CD8-positive, alpha-beta memory T cell (primary cell): ENCODE results near the gene PRKAG2. TPM values are rescaled to one million over a fixed set of nuclear protein-coding genes. Genes with fewer than 3 reads are reported as not detected.

Experiments
- CTCF ChIA-PET: fragments of 350-600 bp; sonication (Branson Sonifier 250); formaldehyde crosslinking; loops from one replicate; lab custom pipeline; 2021; ENCODE audit warnings: antibody characterized with exemption; lab: Charles Lee
- POLR2A ChIA-PET: fragments of 350-600 bp; sonication (Branson Sonifier 250); formaldehyde crosslinking; loops from one replicate; lab custom pipeline; 2021; ENCODE audit warnings: antibody characterized with exemption; lab: Charles Lee
- DNase-seq, 5 donors: peaks; one replicate each; pipeline versions ENCODE4 v3.0.0 to v3.0.0-alpha.2; 2020 to 2022; ENCODE audit warnings: mixed read lengths in 1 of 5
- H3K27ac ChIP-seq: one replicate; pipeline ENCODE4 v1.7.0; 2013; ENCODE audit warnings: low read depth, mild to moderate bottlenecking, low read length, moderate library complexity
- H3K27me3 ChIP-seq: 2 replicates; pipeline ENCODE4 v1.7.0; 2013; ENCODE audit warnings: low read length, mild to moderate bottlenecking; ENCODE audit not compliant: insufficient read depth, poor library complexity, severe bottlenecking
- H3K36me3 ChIP-seq: 2 replicates; pipeline ENCODE4 v1.7.0; 2013; ENCODE audit warnings: mild to moderate bottlenecking, low read length, moderate library complexity; ENCODE audit not compliant: insufficient read depth
- H3K4me1 ChIP-seq: 2 replicates; pipeline ENCODE4 v1.7.0; 2013; ENCODE audit warnings: mild to moderate bottlenecking, low read length, moderate library complexity; ENCODE audit not compliant: insufficient read depth
- H3K4me3 ChIP-seq: 2 replicates; pipeline ENCODE4 v1.7.0; 2013; ENCODE audit warnings: mild to moderate bottlenecking, low read length
- H3K9me3 ChIP-seq: 2 replicates; pipeline ENCODE4 v1.7.0; 2013; ENCODE audit warnings: mild to moderate bottlenecking, low read length
- H3K27ac Mint-ChIP-seq, 8 donors: one replicate each; pipeline ENCODE4 v1.8.0; 2020 to 2021; ENCODE audit warnings: mixed read lengths in 8 of 8, mild to moderate bottlenecking in 6 of 8, inconsistent platforms in 3 of 8, moderate library complexity in 3 of 8
- H3K27me3 Mint-ChIP-seq, 2 donors: one replicate each; pipeline ENCODE4 v1.8.0; 2020 to 2021; ENCODE audit warnings: mixed read lengths in 2 of 2, mild to moderate bottlenecking in 1 of 2, moderate library complexity in 1 of 2
- H3K36me3 Mint-ChIP-seq, 3 donors: one replicate each; pipeline ENCODE4 v1.8.0; 2020 to 2021; ENCODE audit warnings: mixed read lengths in 3 of 3, inconsistent platforms in 1 of 3, mild to moderate bottlenecking in 1 of 3
- H3K4me1 Mint-ChIP-seq, 3 donors: one replicate each; pipeline ENCODE4 v1.8.0; 2020 to 2021; ENCODE audit warnings: mixed read lengths in 3 of 3, inconsistent platforms in 1 of 3, mild to moderate bottlenecking in 1 of 3
- H3K4me3 Mint-ChIP-seq, 7 donors: one replicate each; pipeline ENCODE4 v1.8.0; 2020 to 2021; ENCODE audit warnings: mixed read lengths in 7 of 7, mild to moderate bottlenecking in 6 of 7, moderate library complexity in 4 of 7, inconsistent platforms in 2 of 7
- H3K9me3 Mint-ChIP-seq, 5 donors: one replicate each; pipeline ENCODE4 v1.8.0; 2020 to 2022; ENCODE audit warnings: mixed read lengths in 5 of 5, mild to moderate bottlenecking in 3 of 5, moderate library complexity in 2 of 5, inconsistent platforms in 1 of 5
- polyA plus RNA-seq: library from polyadenylated mRNA; unstranded; fragments of 300-500 nt; fragmentation: Illumina TruSeq; gene quantifications from one replicate; pipeline ENCODE4 v1.2.3, GENCODE V29; 2021
- total RNA-seq, 2 experiments: library from RNA; stranded (reverse); gene quantifications; one replicate each; pipeline ENCODE4 v1.2.3, GENCODE V29; 2021

PRKAG2 gene
- total and polyA plus RNA-seq, 3 experiments from 2014 or later = 23.1 to 31.4 (median 27.2) TPM

- CTCF ChIA-PET = no interaction called here
These were observed 22.8 kb upstream of the PRKAG2 start for GRCh38 chr7:151899513-151900360.

DNA sequence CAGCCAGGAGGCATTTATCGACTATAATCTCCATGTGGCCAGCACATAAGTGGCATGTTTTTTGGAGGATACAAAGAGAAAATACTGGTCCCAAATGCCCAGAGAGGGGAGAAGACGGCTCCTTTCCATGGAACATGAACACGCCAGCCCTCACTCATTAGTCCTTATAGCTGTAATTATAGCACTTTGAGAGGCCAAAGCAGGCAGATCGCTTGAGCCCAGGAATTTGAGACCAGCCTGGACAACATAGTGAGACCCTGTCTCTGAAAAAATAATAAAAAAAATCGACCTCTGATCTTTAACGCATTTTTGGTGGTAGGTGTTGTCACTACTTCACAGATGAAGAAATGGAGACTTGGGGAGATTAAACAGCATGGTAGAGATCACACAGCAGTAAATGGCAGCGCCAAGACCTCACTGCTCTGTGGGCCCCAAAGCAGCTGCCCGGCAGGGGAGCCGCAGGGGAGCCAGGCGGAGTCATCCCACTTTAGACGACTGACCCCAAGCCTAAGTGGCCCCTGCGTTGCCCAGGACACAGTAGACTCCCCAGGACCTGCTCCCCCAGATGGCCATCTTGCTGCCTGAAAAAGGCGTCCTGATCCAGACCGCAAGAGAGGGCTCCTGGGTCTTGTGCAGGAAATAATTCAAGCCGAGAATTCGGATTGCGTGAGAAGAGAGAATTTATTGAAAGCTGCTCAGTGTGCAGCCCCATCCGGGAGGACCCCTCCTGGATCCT lies 21.2 kb upstream of the PRKAG2 start:
- no peak overlapping the region for H3K4me3 Mint-ChIP-seq
- DNase-seq = no peak
- H3K36me3 Mint-ChIP-seq = peaks cover 0 to 9% (median 0%) of the 10 kb centered on the region in 3 donors
- peaks cover 10 to 45% of the 10 kb centered on the region in 2 donors for H3K27me3 Mint-ChIP-seq
- no peaks in the 10 kb centered on the region for H3K36me3 ChIP-seq
- CTCF ChIA-PET = no interaction called here
- no peaks in the 10 kb centered on the region for H3K4me1 Mint-ChIP-seq
- no peak overlapping the region for H3K27ac Mint-ChIP-seq
- H3K9me3 Mint-ChIP-seq = no peaks in the 10 kb centered on the region
- no peak overlapping the region for H3K27ac ChIP-seq
- no peaks in the 10 kb centered on the region for H3K4me1 ChIP-seq
- POLR2A ChIA-PET = no interaction called here
- no peaks in the 10 kb centered on the region for H3K9me3 ChIP-seq
- no peak overlapping the region for H3K4me3 ChIP-seq
- peaks cover 11% of the 10 kb centered on the region for H3K27me3 ChIP-seq

More at GRCh38 chr7:151899513-151900360, 22.8 kb upstream of the PRKAG2 start:
- peaks cover 0 to 9% (median 0%) of the 10 kb centered on the region in 3 donors for H3K36me3 Mint-ChIP-seq
- H3K9me3 Mint-ChIP-seq = no peaks in the 10 kb centered on the region
- no peak overlapping the region for H3K4me3 Mint-ChIP-seq
- no peaks in the 10 kb centered on the region for H3K4me1 ChIP-seq
- no peak overlapping the region for H3K27ac ChIP-seq
- H3K27me3 ChIP-seq = peaks cover 11% of the 10 kb centered on the region
- no peak overlapping the region for H3K27ac Mint-ChIP-seq
- no peak overlapping the region for H3K4me3 ChIP-seq
- H3K36me3 ChIP-seq = no peaks in the 10 kb centered on the region
- no peaks in the 10 kb centered on the region for H3K4me1 Mint-ChIP-seq
- no peak for DNase-seq
- POLR2A ChIA-PET = no interaction called here
- H3K27me3 Mint-ChIP-seq = peaks cover 10 to 44% of the 10 kb centered on the region in 2 donors
- H3K9me3 ChIP-seq = no peaks in the 10 kb centered on the region

- Histone ChIP-seq H3K4me1 (no peaks in the 10 kb centered on the region), H3K27ac (no peak overlapping the region), H3K27me3 (peaks cover 11% of the 10 kb centered on the region), H3K36me3 (no peaks in the 10 kb centered on the region), H3K4me3 (no peak overlapping the region), H3K9me3 (no peaks in the 10 kb centered on the region)
- Mint-ChIP-seq H3K27ac (no peak overlapping the region), H3K27me3 (peaks cover 10 to 50% of the 10 kb centered on the region in 2 donors), H3K4me3 (no peak overlapping the region), H3K4me1 (no peaks in the 10 kb centered on the region), H3K9me3 (no peaks in the 10 kb centered on the region), H3K36me3 (peaks cover 0 to 9% (median 0%) of the 10 kb centered on the region in 3 donors)
- POLR2A ChIA-PET = no interaction called here
- CTCF ChIA-PET = no interaction called here
- DNase-seq = no peak
These were observed 20.3 kb upstream of the PRKAG2 start for GRCh38 chr7:151897161-151897731.

DNA sequence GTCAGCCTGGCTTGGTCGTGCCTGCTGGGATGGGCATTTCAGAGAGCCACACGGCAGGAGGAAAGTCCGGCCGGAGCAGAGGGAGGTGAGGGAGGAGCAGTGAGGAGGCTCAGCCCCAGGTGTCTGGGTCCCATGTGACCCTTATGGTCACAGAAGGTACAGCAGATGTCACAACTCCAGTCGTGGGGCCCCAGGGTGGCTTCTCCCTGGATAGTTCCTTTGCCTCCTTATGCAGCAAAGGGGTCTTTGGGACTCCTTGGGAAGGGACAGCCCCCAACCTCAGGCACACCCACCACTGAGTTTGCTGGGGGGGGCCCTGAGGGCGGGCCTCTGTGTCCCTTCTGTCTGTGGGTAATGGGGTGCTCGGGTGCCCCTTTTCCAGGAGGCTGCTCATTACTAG lies 19.6 kb upstream of the PRKAG2 start:
- Histone ChIP-seq H3K4me3 (no peak overlapping the region), H3K27me3 (peaks cover 11% of the 10 kb centered on the region), H3K4me1 (no peaks in the 10 kb centered on the region), H3K9me3 (no peaks in the 10 kb centered on the region), H3K27ac (no peak overlapping the region), H3K36me3 (no peaks in the 10 kb centered on the region)
- Mint-ChIP-seq H3K27ac (peak overlapping the region in 1 of 8 donors; percentile 63), H3K27me3 (peaks cover 10 to 50% of the 10 kb centered on the region in 2 donors), H3K9me3 (no peaks in the 10 kb centered on the region), H3K4me3 (no peak overlapping the region), H3K36me3 (peaks cover 0 to 9% (median 0%) of the 10 kb centered on the region in 3 donors), H3K4me1 (no peaks in the 10 kb centered on the region)
- CTCF ChIA-PET = no interaction called here
- DNase-seq = no peak
- POLR2A ChIA-PET = no interaction called here

DNA sequence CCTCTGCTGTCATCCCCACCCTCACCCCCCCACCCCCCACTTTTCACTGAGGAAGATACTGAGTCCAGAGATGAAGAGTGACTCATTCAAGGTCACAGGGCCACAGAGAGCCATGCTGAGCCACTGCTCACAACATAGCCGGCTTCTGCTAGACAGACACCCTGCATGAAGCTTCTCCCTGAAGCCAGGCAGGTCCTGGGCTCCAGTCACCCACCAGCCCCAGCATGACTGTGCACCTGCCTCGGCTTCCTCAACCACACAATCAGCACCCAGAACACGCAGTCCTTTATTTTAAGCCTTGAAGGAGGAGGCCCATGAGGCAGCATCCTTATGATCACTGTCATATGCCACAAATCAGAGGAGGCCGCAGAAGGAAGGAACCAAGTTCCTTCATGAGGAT lies 19.2 kb upstream of the PRKAG2 start:
- no peak for DNase-seq
- peak overlapping the region in 1 of 8 donors; percentile 63 for H3K27ac Mint-ChIP-seq
- no peak overlapping the region for H3K4me3 Mint-ChIP-seq
- no peaks in the 10 kb centered on the region for H3K9me3 Mint-ChIP-seq
- no peak overlapping the region for H3K4me3 ChIP-seq
- CTCF ChIA-PET = no interaction called here
- peaks cover 11% of the 10 kb centered on the region for H3K27me3 ChIP-seq
- H3K36me3 Mint-ChIP-seq = peaks cover 0 to 9% (median 0%) of the 10 kb centered on the region in 3 donors
- POLR2A ChIA-PET = no interaction called here
- H3K36me3 ChIP-seq = no peaks in the 10 kb centered on the region
- no peaks in the 10 kb centered on the region for H3K9me3 ChIP-seq
- no peak overlapping the region for H3K27ac ChIP-seq
- H3K4me1 ChIP-seq = no peaks in the 10 kb centered on the region
- H3K4me1 Mint-ChIP-seq = no peaks in the 10 kb centered on the region
- H3K27me3 Mint-ChIP-seq = peaks cover 8 to 50% of the 10 kb centered on the region in 2 donors

GRCh38 chr7:151895631-151896031 lies 18.7 kb upstream of the PRKAG2 start:
- Histone ChIP-seq H3K9me3 (no peaks in the 10 kb centered on the region), H3K27me3 (peaks cover 11% of the 10 kb centered on the region), H3K4me3 (no peak overlapping the region), H3K36me3 (no peaks in the 10 kb centered on the region), H3K4me1 (no peaks in the 10 kb centered on the region), H3K27ac (no peak overlapping the region)
- CTCF ChIA-PET = no interaction called here
- H3K4me3 Mint-ChIP-seq = no peak overlapping the region
- no peak overlapping the region for H3K27ac Mint-ChIP-seq
- H3K27me3 Mint-ChIP-seq = peaks cover 8 to 51% of the 10 kb centered on the region in 2 donors
- H3K9me3 Mint-ChIP-seq = no peaks in the 10 kb centered on the region
- H3K36me3 Mint-ChIP-seq = peaks cover 0 to 9% (median 0%) of the 10 kb centered on the region in 3 donors
- POLR2A ChIA-PET = no interaction called here
- no peaks in the 10 kb centered on the region for H3K4me1 Mint-ChIP-seq
- DNase-seq = no peak

- Histone ChIP-seq H3K4me1 (no peaks in the 10 kb centered on the region), H3K36me3 (no peaks in the 10 kb centered on the region), H3K27ac (no peak overlapping the region), H3K27me3 (peaks cover 6% of the 10 kb centered on the region), H3K4me3 (no peak overlapping the region), H3K9me3 (no peaks in the 10 kb centered on the region)
- Mint-ChIP-seq H3K4me3 (no peak overlapping the region), H3K36me3 (peaks cover 0 to 9% (median 0%) of the 10 kb centered on the region in 3 donors), H3K4me1 (no peaks in the 10 kb centered on the region), H3K27ac (no peak overlapping the region), H3K9me3 (no peaks in the 10 kb centered on the region), H3K27me3 (peaks cover 8 to 50% of the 10 kb centered on the region in 2 donors)
- no peak for DNase-seq
- ChIA-PET POLR2A (no interaction called here), CTCF (no interaction called here)
These were observed 18.2 kb upstream of the PRKAG2 start for GRCh38 chr7:151895008-151895630.
